Peyer's patch (tissue), 4 donors: ENCODE results near the gene PPFIBP1. TPM values are rescaled to one million over a fixed set of nuclear protein-coding genes. Genes with fewer than 3 reads are reported as not detected.

Source experiments
- DNase-seq, 3 donors: peaks; one replicate each; pipeline ENCODE4 v3.0.0-alpha.2; 2017 to 2019
- H3K27ac ChIP-seq, 4 donors: fragments of 200-600 bp; sonication (generic); one replicate each; pipeline ENCODE4 v1.5.1; 2016 to 2019
- H3K27me3 ChIP-seq, 2 donors: fragments of 200-600 bp; sonication (generic); one replicate each; pipeline ENCODE4 v1.5.1; 2019
- H3K36me3 ChIP-seq, 3 donors: fragments of 200-600 bp; sonication (generic); one replicate each; pipeline ENCODE4 v1.5.1; 2016 to 2019
- H3K4me1 ChIP-seq, 4 donors: fragments of 200-600 bp; sonication (generic); one replicate each; pipeline ENCODE4 v1.5.1; 2016 to 2019
- H3K4me3 ChIP-seq, 4 donors: fragments of 200-600 bp; sonication (generic); 1 replicate in 3 of 4; 2 replicates in 1 of 4; pipeline ENCODE4 v1.5.1; 2016 to 2019; ENCODE audit warnings: mild to moderate bottlenecking in 1 of 4
- H3K9me3 ChIP-seq, 4 donors: fragments of 200-600 bp; sonication (generic); one replicate each; pipeline ENCODE4 v1.5.1; 2016 to 2019; ENCODE audit warnings: mild to moderate bottlenecking in 1 of 4
- POLR2A ChIP-seq, 2 donors: fragments of 450-650 bp; IDR thresholded peaks; one replicate each; pipeline ENCODE4 v1.5.1; 2017; ENCODE audit warnings: antibody characterized with exemption in 2 of 2, mild to moderate bottlenecking in 2 of 2, moderate library complexity in 2 of 2
- total RNA-seq, 4 donors: library from RNA; depleted of rRNA; stranded (reverse); fragments of >200 nt; gene quantifications; one replicate each; pipeline ENCODE4 v1.1.0, GENCODE V29; 2016
- TF ChIP-seq, protein P1 (sequence below), 6 experiments: fragments of 450-650 bp in 4 of 6; fragments of 200-600 bp in 2 of 6; sonication (generic) in 1 of 6; IDR thresholded peaks; one replicate each; pipeline ENCODE4 v1.5.1; 2017 to 2019; ENCODE audit warnings: antibody characterized with exemption in 6 of 6, mild to moderate bottlenecking in 3 of 6, moderate library complexity in 1 of 6

The PPFIBP1 gene
- total RNA-seq, 4 donors from 2014 or later, result 37.5 to 171 (median 48.1) TPM

GRCh38 chr12:27564612-27565213 is 40.7 kb downstream of the PPFIBP1 start:
- Histone ChIP-seq H3K27me3 (no peaks in the 10 kb centered on the region), H3K27ac (no peak overlapping the region), H3K36me3 (no peaks in the 10 kb centered on the region), H3K9me3 (no peaks in the 10 kb centered on the region), H3K4me1 (peaks cover 0 to 10% (median 0%) of the 10 kb centered on the region in 4 donors), H3K4me3 (no peak overlapping the region)
- no peak for DNase-seq
- TF ChIP-seq, protein P1, sequence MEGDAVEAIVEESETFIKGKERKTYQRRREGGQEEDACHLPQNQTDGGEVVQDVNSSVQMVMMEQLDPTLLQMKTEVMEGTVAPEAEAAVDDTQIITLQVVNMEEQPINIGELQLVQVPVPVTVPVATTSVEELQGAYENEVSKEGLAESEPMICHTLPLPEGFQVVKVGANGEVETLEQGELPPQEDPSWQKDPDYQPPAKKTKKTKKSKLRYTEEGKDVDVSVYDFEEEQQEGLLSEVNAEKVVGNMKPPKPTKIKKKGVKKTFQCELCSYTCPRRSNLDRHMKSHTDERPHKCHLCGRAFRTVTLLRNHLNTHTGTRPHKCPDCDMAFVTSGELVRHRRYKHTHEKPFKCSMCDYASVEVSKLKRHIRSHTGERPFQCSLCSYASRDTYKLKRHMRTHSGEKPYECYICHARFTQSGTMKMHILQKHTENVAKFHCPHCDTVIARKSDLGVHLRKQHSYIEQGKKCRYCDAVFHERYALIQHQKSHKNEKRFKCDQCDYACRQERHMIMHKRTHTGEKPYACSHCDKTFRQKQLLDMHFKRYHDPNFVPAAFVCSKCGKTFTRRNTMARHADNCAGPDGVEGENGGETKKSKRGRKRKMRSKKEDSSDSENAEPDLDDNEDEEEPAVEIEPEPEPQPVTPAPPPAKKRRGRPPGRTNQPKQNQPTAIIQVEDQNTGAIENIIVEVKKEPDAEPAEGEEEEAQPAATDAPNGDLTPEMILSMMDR (IDR thresholded peaks at IDR 0.05), result no peak
- TF ChIP-seq POLR2A (IDR thresholded peaks at IDR 0.05), result no peak

DNA sequence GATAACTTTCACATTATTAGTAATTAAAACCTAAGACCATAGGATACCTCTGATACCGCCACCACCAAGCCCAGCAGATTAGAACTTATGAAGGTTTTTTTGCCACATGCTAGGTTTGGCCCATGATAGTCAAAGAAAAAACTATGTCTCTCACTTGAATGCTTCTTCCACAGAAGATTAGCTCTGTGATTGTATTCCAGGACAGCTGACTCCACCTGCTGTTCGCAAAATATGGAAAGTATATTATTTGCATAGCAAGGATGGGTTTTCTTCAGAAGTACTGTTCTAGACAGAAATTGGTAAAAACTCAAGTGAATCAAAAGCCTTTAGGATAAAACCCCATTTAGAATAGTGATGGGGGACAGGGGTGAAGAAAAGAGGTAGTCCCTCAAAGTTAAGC is 42.2 kb downstream of the PPFIBP1 start:
- Histone ChIP-seq H3K27me3 (no peaks in the 10 kb centered on the region), H3K27ac (no peak overlapping the region), H3K4me3 (no peak overlapping the region), H3K36me3 (no peaks in the 10 kb centered on the region), H3K4me1 (peaks cover 0 to 10% (median 0%) of the 10 kb centered on the region in 4 donors), H3K9me3 (no peaks in the 10 kb centered on the region)
- TF ChIP-seq POLR2A (IDR thresholded peaks at IDR 0.05), result no peak
- no peak for DNase-seq

GRCh38 chr12:27566626-27567025 is 42.6 kb downstream of the PPFIBP1 start:
- peaks cover 0 to 7% (median 0%) of the 10 kb centered on the region in 4 donors for H3K4me1 ChIP-seq
- no peaks in the 10 kb centered on the region for H3K36me3 ChIP-seq
- no peak overlapping the region for H3K4me3 ChIP-seq
- no peaks in the 10 kb centered on the region for H3K9me3 ChIP-seq
- TF ChIP-seq POLR2A (IDR thresholded peaks at IDR 0.05), result no peak
- TF ChIP-seq, protein P1 (IDR thresholded peaks at IDR 0.05), result no peak
- H3K27ac ChIP-seq, result no peak overlapping the region
- H3K27me3 ChIP-seq, result no peaks in the 10 kb centered on the region
- no peak for DNase-seq

GRCh38 chr12:27571463-27571862 is 47.5 kb downstream of the PPFIBP1 start:
- DNase-seq, result no peak

GRCh38 chr12:27572486-27573255 is 48.7 kb downstream of the PPFIBP1 start:
- TF ChIP-seq, protein P1 (IDR thresholded peaks at IDR 0.05), result no peak
- no peak for TF ChIP-seq POLR2A (IDR thresholded peaks at IDR 0.05)
- no peak overlapping the region for H3K27ac ChIP-seq
- H3K9me3 ChIP-seq, result no peaks in the 10 kb centered on the region
- no peak for DNase-seq
- no peaks in the 10 kb centered on the region for H3K4me1 ChIP-seq
- no peaks in the 10 kb centered on the region for H3K36me3 ChIP-seq
- no peak overlapping the region for H3K4me3 ChIP-seq
- H3K27me3 ChIP-seq, result no peaks in the 10 kb centered on the region

More at GRCh38 chr12:27571463-27571862, 47.5 kb downstream of the PPFIBP1 start:
- Histone ChIP-seq H3K4me1 (no peaks in the 10 kb centered on the region), H3K9me3 (no peaks in the 10 kb centered on the region), H3K36me3 (no peaks in the 10 kb centered on the region), H3K27me3 (no peaks in the 10 kb centered on the region), H3K4me3 (no peak overlapping the region), H3K27ac (no peak overlapping the region)
- TF ChIP-seq, protein P1 (IDR thresholded peaks at IDR 0.05), result no peak
- TF ChIP-seq POLR2A (IDR thresholded peaks at IDR 0.05), result no peak

DNA sequence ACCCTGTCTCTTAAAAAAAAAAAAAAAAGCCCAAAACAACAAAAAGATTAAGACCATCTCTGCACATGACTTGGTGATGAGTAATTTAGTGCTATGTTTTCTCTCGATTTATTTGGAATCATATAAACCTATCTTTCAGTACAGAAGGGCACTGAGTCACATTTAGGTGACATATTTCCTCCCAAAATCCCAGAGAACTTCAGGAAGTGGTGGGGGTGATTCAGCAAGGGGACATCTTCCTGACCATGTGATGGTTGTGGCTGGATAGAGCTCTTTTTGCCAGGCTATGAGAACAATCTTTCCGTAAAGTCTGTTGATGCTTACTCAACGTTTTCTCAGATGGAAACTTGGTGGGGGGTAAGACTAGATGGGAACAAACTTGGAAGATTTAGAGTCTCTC is 50.0 kb downstream of the PPFIBP1 start:
- no peak for DNase-seq
- Histone ChIP-seq H3K27me3 (no peaks in the 10 kb centered on the region), H3K9me3 (no peaks in the 10 kb centered on the region), H3K36me3 (no peaks in the 10 kb centered on the region), H3K27ac (no peak overlapping the region), H3K4me1 (no peaks in the 10 kb centered on the region), H3K4me3 (no peak overlapping the region)
- no peak for TF ChIP-seq POLR2A (IDR thresholded peaks at IDR 0.05)
- TF ChIP-seq, protein P1 (IDR thresholded peaks at IDR 0.05), result no peak
